GM18505 (cell line): Measurements from ENCODE around the gene RPTOR.

Experiments
- ATAC-seq: cut with Tn5 transposase; IDR thresholded peaks from one replicate; pipeline ENCODE4 v1.9.1; 2021; ENCODE audit not compliant: unreplicated experiment
- POLR2A ChIP-seq: IDR thresholded peaks from 4 replicates; pipeline ENCODE4 v1.6.1; 2011; ENCODE audit warnings: borderline replicate concordance; ENCODE audit not compliant: insufficient read depth, insufficient read length; ENCODE audit errors: extremely low read depth

RPTOR gene

GRCh38 chr17:80717720-80718083 lies 173.1 kb downstream of the RPTOR start:
- ATAC-seq, result no peak
- TF ChIP-seq POLR2A, result no peak

GRCh38 chr17:80718428-80718827 lies 173.8 kb downstream of the RPTOR start:
- ATAC-seq, result no peak
- TF ChIP-seq POLR2A, result no peak

GRCh38 chr17:80719449-80719848 lies 174.8 kb downstream of the RPTOR start:
- ATAC-seq, result no peak
- no peak for TF ChIP-seq POLR2A

- TF ChIP-seq POLR2A, result no peak
- ATAC-seq, result no peak
Observed at GRCh38 chr17:80720610-80721577, 176.3 kb downstream of the RPTOR start.

- TF ChIP-seq POLR2A, result no peak
- no peak for ATAC-seq
Observed at GRCh38 chr17:80722661-80723060, 178.0 kb downstream of the RPTOR start.

GRCh38 chr17:80724775-80725266 lies 180.2 kb downstream of the RPTOR start:
- TF ChIP-seq POLR2A, result no peak
- ATAC-seq, result no peak

GRCh38 chr17:80725517-80725916 lies 180.9 kb downstream of the RPTOR start:
- ATAC-seq, result no peak
- no peak for TF ChIP-seq POLR2A

- TF ChIP-seq POLR2A, result no peak
- no peak for ATAC-seq
Observed at GRCh38 chr17:80726558-80727408, 182.1 kb downstream of the RPTOR start.

GRCh38 chr17:80727409-80727755 lies 182.7 kb downstream of the RPTOR start:
- ATAC-seq, result no peak
- TF ChIP-seq POLR2A, result no peak

- no peak for TF ChIP-seq POLR2A
- no peak for ATAC-seq
Observed at GRCh38 chr17:80729016-80729415, 184.4 kb downstream of the RPTOR start.

- no peak for ATAC-seq
- no peak for TF ChIP-seq POLR2A
Observed at GRCh38 chr17:80729761-80730160, 185.1 kb downstream of the RPTOR start.

GRCh38 chr17:80730739-80731138 lies 186.1 kb downstream of the RPTOR start:
- ATAC-seq, result no peak

GRCh38 chr17:80731323-80731722 lies 186.7 kb downstream of the RPTOR start:
- ATAC-seq, result no peak

More at GRCh38 chr17:80730739-80731138, 186.1 kb downstream of the RPTOR start:
- TF ChIP-seq POLR2A, result no peak

More at GRCh38 chr17:80731323-80731722, 186.7 kb downstream of the RPTOR start:
- no peak for TF ChIP-seq POLR2A
